ENCODE measurements around the gene RAB3B. TPM values are rescaled to one million over a fixed set of nuclear protein-coding genes. Genes with fewer than 3 reads are reported as not detected.

RAB3B gene
- total and polyA plus RNA-seq, 2 donors (not counting 1 experiment from before 2014, with no cell fraction given), result 36.5 to 51.6 TPM

GRCh38 chr1:51953079-51953478 lies 37.4 kb downstream of the RAB3B start:
- Histone ChIP-seq H3K36me3 (ENCODE audit: control insufficient read depth, insufficient read depth, low read length) (peaks cover 5% of the 10 kb centered on the region), H3K4me2 (ENCODE audit: extremely low read depth, insufficient read depth, low read length) (no peak overlapping the region), H3K9ac (ENCODE audit: insufficient read depth, low read length) (no peak overlapping the region), H2AFZ (ENCODE audit: low read length) (no peak overlapping the region), H3K4me3 (replicated peaks in 1 of 4; ENCODE audit: control extremely low read depth in 1 of 4, insufficient read depth in 1 of 4, low read depth in 3 of 4, low read length in 4 of 4) (no peak overlapping the region), H4K20me1 (ENCODE audit: control insufficient read depth, extremely low read depth, insufficient read depth, low read length) (no peaks in the 10 kb centered on the region), H3K27ac (ENCODE audit: insufficient read depth, low read length) (no peak overlapping the region), H3K79me2 (ENCODE audit: control insufficient read depth, insufficient read depth, low read length) (peaks cover 14% of the 10 kb centered on the region), H3K27me3 (ENCODE audit: control insufficient read depth, insufficient read depth, low read length) (no peaks in the 10 kb centered on the region), H3K9me3 (ENCODE audit: control insufficient read depth, insufficient read depth, low read depth, low read length) (no peaks in the 10 kb centered on the region), H3K4me1 (ENCODE audit: control insufficient read depth, extremely low read depth, insufficient read depth, low read length) (peaks cover 12% of the 10 kb centered on the region)
- TF ChIP-seq EZH2 (IDR thresholded peaks at IDR 0.05; ENCODE audit: low read length, missing control alignments) (no peak), CTCF (conservative IDR thresholded peaks at IDR 0.05 in 1 of 2, IDR thresholded peaks at IDR 0.05 in 1 of 2; ENCODE audit: low read depth in 1 of 2, low read length in 2 of 2) (no peak)
- no peak for DNase-seq (ENCODE audit: low read depth in 2 of 2)

GRCh38 chr1:51952638-51953037 lies 37.9 kb downstream of the RAB3B start:
- TF ChIP-seq EZH2 (IDR thresholded peaks at IDR 0.05; ENCODE audit: low read length, missing control alignments) (no peak), CTCF (conservative IDR thresholded peaks at IDR 0.05 in 1 of 2, IDR thresholded peaks at IDR 0.05 in 1 of 2; ENCODE audit: low read depth in 1 of 2, low read length in 2 of 2) (no peak)
- Histone ChIP-seq H2AFZ (ENCODE audit: low read length) (no peak overlapping the region), H3K4me1 (ENCODE audit: control insufficient read depth, extremely low read depth, insufficient read depth, low read length) (peaks cover 12% of the 10 kb centered on the region), H3K9ac (ENCODE audit: insufficient read depth, low read length) (no peak overlapping the region), H3K36me3 (ENCODE audit: control insufficient read depth, insufficient read depth, low read length) (peaks cover 2% of the 10 kb centered on the region), H3K27ac (ENCODE audit: insufficient read depth, low read length) (no peak overlapping the region), H4K20me1 (ENCODE audit: control insufficient read depth, extremely low read depth, insufficient read depth, low read length) (no peaks in the 10 kb centered on the region), H3K9me3 (ENCODE audit: control insufficient read depth, insufficient read depth, low read depth, low read length) (no peaks in the 10 kb centered on the region), H3K4me2 (ENCODE audit: extremely low read depth, insufficient read depth, low read length) (no peak overlapping the region), H3K4me3 (replicated peaks in 1 of 4; ENCODE audit: control extremely low read depth in 1 of 4, insufficient read depth in 1 of 4, low read depth in 3 of 4, low read length in 4 of 4) (no peak overlapping the region), H3K79me2 (ENCODE audit: control insufficient read depth, insufficient read depth, low read length) (peaks cover 15% of the 10 kb centered on the region), H3K27me3 (ENCODE audit: control insufficient read depth, insufficient read depth, low read length) (no peaks in the 10 kb centered on the region)
- DNase-seq (ENCODE audit: low read depth in 2 of 2), result no peak

- Histone ChIP-seq H2AFZ (ENCODE audit: low read length) (no peak overlapping the region), H3K36me3 (ENCODE audit: control insufficient read depth, insufficient read depth, low read length) (no peaks in the 10 kb centered on the region), H3K27ac (ENCODE audit: insufficient read depth, low read length) (no peak overlapping the region), H3K4me2 (ENCODE audit: extremely low read depth, insufficient read depth, low read length) (no peak overlapping the region), H3K79me2 (ENCODE audit: control insufficient read depth, insufficient read depth, low read length) (peaks cover 18% of the 10 kb centered on the region), H3K4me1 (ENCODE audit: control insufficient read depth, extremely low read depth, insufficient read depth, low read length) (peaks cover 11% of the 10 kb centered on the region), H3K27me3 (ENCODE audit: control insufficient read depth, insufficient read depth, low read length) (no peaks in the 10 kb centered on the region), H3K9ac (ENCODE audit: insufficient read depth, low read length) (no peak overlapping the region), H3K9me3 (ENCODE audit: control insufficient read depth, insufficient read depth, low read depth, low read length) (no peaks in the 10 kb centered on the region), H3K4me3 (replicated peaks in 1 of 4; ENCODE audit: control extremely low read depth in 1 of 4, insufficient read depth in 1 of 4, low read depth in 3 of 4, low read length in 4 of 4) (no peak overlapping the region), H4K20me1 (ENCODE audit: control insufficient read depth, extremely low read depth, insufficient read depth, low read length) (no peaks in the 10 kb centered on the region)
- no peak for TF ChIP-seq CTCF (conservative IDR thresholded peaks at IDR 0.05 in 1 of 2, IDR thresholded peaks at IDR 0.05 in 1 of 2; ENCODE audit: low read depth in 1 of 2, low read length in 2 of 2)
- TF ChIP-seq EZH2 (IDR thresholded peaks at IDR 0.05; ENCODE audit: low read length, missing control alignments), result no peak
- DNase-seq (ENCODE audit: low read depth in 2 of 2), result no peak
Observed at GRCh38 chr1:51950701-51951100, 39.8 kb downstream of the RAB3B start.
